ENCODE data around the gene SYNGR2. TPM values are rescaled to one million over a fixed set of nuclear protein-coding genes. Genes with fewer than 3 reads are reported as not detected.

The SYNGR2 gene
- total and polyA plus RNA-seq, 2 donors (not counting 1 experiment from before 2014, with no cell fraction given) = 390 to 442 TPM

GRCh38 chr17:78163881-78164747, 4.3 kb upstream of the SYNGR2 start:
- peaks cover 21% of the 10 kb centered on the region for H3K79me2 ChIP-seq (ENCODE audit: control insufficient read depth, insufficient read depth, low read length)
- H3K4me1 Mint-ChIP-seq = peaks cover 30% of the 10 kb centered on the region
- H3K27ac Mint-ChIP-seq = peak overlapping the region; percentile 20
- ATAC-seq (ENCODE audit: low read depth) = no peak
- peaks cover 4% of the 10 kb centered on the region for H4K20me1 ChIP-seq (ENCODE audit: control insufficient read depth, insufficient read depth, low read length, poor library complexity, severe bottlenecking)
- intact Hi-C loops (cut with micrococcal nuclease) = no loop called here
- no peak for DNase-seq
- H3K27me3 ChIP-seq (replicated peaks in 1 of 4; ENCODE audit: control extremely low read depth in 1 of 4, control insufficient read depth in 3 of 4, insufficient read depth in 4 of 4, low read length in 3 of 4) = no peaks in the 10 kb centered on the region
- no peak overlapping the region for H3K9ac ChIP-seq (ENCODE audit: low read length)
- H2AFZ ChIP-seq (ENCODE audit: insufficient read depth, low read depth, low read length, poor library complexity, severe bottlenecking) = no peak overlapping the region
- no peak overlapping the region for H3K27ac ChIP-seq (ENCODE audit: low read length in 2 of 2)
- POLR2A ChIA-PET = interaction anchor here (1.0 to 1.6 kb wide), 5 partner anchors 8 to 29 kb away, joined by 3 to 4 read pairs (median 3); no protein-coding TSS in a partner anchor
- no peaks in the 10 kb centered on the region for H3K36me3 ChIP-seq (replicated peaks in 1 of 2; ENCODE audit: control extremely low read depth in 1 of 2, control insufficient read depth in 1 of 2, extremely low read depth in 1 of 2, insufficient read depth in 2 of 2, low read length in 1 of 2)
- TF ChIP-seq EZH2 (IDR thresholded peaks at IDR 0.05; ENCODE audit: borderline replicate concordance, insufficient read depth, low read depth, low read length, poor library complexity, severe bottlenecking) (no peak), CTCF (IDR thresholded peaks at IDR 0.05) (no peak)
- no peak overlapping the region for H3K4me3 ChIP-seq (ENCODE audit: control extremely low read depth in 1 of 5, extremely low read depth in 1 of 5, insufficient read depth in 1 of 5, low read depth in 2 of 5, low read length in 4 of 5)
- peaks cover 14 to 31% of the 10 kb centered on the region in 2 donors for H3K4me1 ChIP-seq (ENCODE audit: control insufficient read depth in 2 of 2, insufficient read depth in 2 of 2, low read length in 2 of 2)
- no peaks in the 10 kb centered on the region for H3K9me3 Mint-ChIP-seq (ENCODE audit: insufficient read depth)
- CTCF ChIA-PET = interaction anchor here (0.6 to 3.6 kb wide), 4 partner anchors 12 to 28 kb away, joined by 3 to 17 read pairs (median 4); no protein-coding TSS in a partner anchor
- WGBS (ENCODE audit: insufficient coverage) = 67% methylated on average over 20 of the region's 22 CpGs
- no peak overlapping the region for H3K4me2 ChIP-seq (replicated peaks; ENCODE audit: low read depth, low read length, poor library complexity, severe bottlenecking)
- no peaks in the 10 kb centered on the region for H3K9me3 ChIP-seq (ENCODE audit: control extremely low read depth in 1 of 3, control insufficient read depth in 2 of 3, insufficient read depth in 1 of 3, low read length in 2 of 3)
- H3K27me3 Mint-ChIP-seq = no peaks in the 10 kb centered on the region
- no peak overlapping the region for H3K4me3 Mint-ChIP-seq

All from B cell (primary cell).